Measurements from ENCODE around the gene LRRC4C.

Gene LRRC4C

DNA sequence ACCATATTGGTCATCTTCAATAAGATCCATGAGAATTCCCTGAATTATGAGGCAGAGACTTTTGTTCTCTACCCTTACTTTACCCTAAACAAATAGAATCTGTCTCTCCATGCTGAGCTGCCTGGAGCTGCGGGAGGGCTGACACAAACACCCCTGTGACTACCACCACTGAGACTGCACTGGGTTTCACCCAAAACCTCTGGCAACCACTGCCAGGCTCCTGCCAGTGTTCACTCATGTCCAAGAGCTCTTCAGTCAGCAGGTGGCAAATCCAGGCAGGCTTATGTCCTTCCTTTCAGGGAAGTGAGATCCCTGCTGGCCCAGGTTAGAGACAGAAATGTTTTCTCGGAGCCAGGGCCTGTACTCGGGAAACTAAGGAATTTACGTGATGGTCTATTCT is 1105.3 kb downstream of the LRRC4C start:
- H3K4me2 ChIP-seq (ENCODE audit: low read length): no peak overlapping the region
- H3K9ac ChIP-seq (ENCODE audit: low read length): no peak overlapping the region
- H3K4me3 ChIP-seq (ENCODE audit: low read depth, low read length): no peak overlapping the region
- H3K9me3 ChIP-seq (ENCODE audit: insufficient read depth, low read depth, low read length): no peaks in the 10 kb centered on the region
- no peak overlapping the region for H2AFZ ChIP-seq (ENCODE audit: insufficient read depth, low read length, poor library complexity)
- no peaks in the 10 kb centered on the region for H3K4me1 ChIP-seq (ENCODE audit: control insufficient read depth in 1 of 2, insufficient read depth in 2 of 2, low read length in 2 of 2)
- no CpG with 5 or more reads among the region's 4 CpGs for WGBS (ENCODE audit: extremely low coverage, insufficient coverage, insufficient read length)
- H2BK5ac ChIP-seq (ENCODE audit: low read depth, low read length, poor library complexity): no peak overlapping the region
- no peak overlapping the region for H4K12ac ChIP-seq (ENCODE audit: low read depth, low read length)
- H3K23ac ChIP-seq (ENCODE audit: low read length): no peak overlapping the region
- H4K91ac ChIP-seq (ENCODE audit: low read depth, low read length): no peak overlapping the region
- H3K36me3 ChIP-seq (ENCODE audit: control insufficient read depth in 1 of 2, insufficient read depth in 2 of 2, low read length in 2 of 2): no peaks in the 10 kb centered on the region
- no peak for DNase-seq
- no peak overlapping the region for H3K4ac ChIP-seq (ENCODE audit: low read depth, low read length)
- no peak overlapping the region for H4K8ac ChIP-seq (ENCODE audit: low read depth, low read length)
- no peak overlapping the region for H2AK5ac ChIP-seq (ENCODE audit: low read length)
- H3K79me1 ChIP-seq (ENCODE audit: low read length): no peaks in the 10 kb centered on the region
- H3K79me2 ChIP-seq (ENCODE audit: control insufficient read depth, insufficient read depth, low read length, poor library complexity): no peaks in the 10 kb centered on the region
- H3K27ac ChIP-seq (ENCODE audit: low read depth, low read length): no peak overlapping the region
- no peak overlapping the region for H3K14ac ChIP-seq (ENCODE audit: low read length)
- no peak overlapping the region for H3K18ac ChIP-seq (ENCODE audit: low read length)
- no peaks in the 10 kb centered on the region for H3K27me3 ChIP-seq (ENCODE audit: insufficient read depth, low read length)
- no peak overlapping the region for H2BK12ac ChIP-seq (ENCODE audit: low read length)
- no peak overlapping the region for H2BK120ac ChIP-seq (ENCODE audit: insufficient read depth, low read length, poor library complexity)

DNA sequence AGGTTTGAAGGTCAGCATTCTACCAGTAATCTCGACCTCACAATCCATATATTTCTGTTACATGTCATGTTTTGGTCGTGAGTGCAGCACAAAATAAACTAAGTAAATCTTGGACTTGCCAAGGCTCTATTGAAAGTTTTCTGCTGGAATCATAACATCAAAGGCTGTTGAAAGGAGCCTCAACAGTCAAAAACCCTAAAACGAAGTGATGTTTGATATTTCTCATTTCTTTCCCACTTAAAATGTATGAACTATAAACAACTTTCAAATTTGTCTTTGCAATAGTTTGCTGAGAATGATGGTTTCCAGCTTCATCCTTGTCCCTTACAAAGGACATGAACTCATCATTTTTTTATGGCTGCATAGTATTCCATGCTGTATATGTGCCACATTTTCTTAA is 1118.5 kb downstream of the LRRC4C start:
- H3K18ac ChIP-seq (ENCODE audit: low read length): no peak overlapping the region
- no peak overlapping the region for H2BK120ac ChIP-seq (ENCODE audit: insufficient read depth, low read length, poor library complexity)
- DNase-seq: no peak
- H2AK5ac ChIP-seq (ENCODE audit: low read length): no peak overlapping the region
- no peaks in the 10 kb centered on the region for H3K36me3 ChIP-seq (ENCODE audit: control insufficient read depth in 1 of 2, insufficient read depth in 2 of 2, low read length in 2 of 2)
- no peaks in the 10 kb centered on the region for H3K79me2 ChIP-seq (ENCODE audit: control insufficient read depth, insufficient read depth, low read length, poor library complexity)
- H3K9me3 ChIP-seq (ENCODE audit: insufficient read depth, low read depth, low read length): no peaks in the 10 kb centered on the region
- H3K27me3 ChIP-seq (ENCODE audit: insufficient read depth, low read length): no peaks in the 10 kb centered on the region
- no peaks in the 10 kb centered on the region for H3K79me1 ChIP-seq (ENCODE audit: low read length)
- no peak overlapping the region for H3K14ac ChIP-seq (ENCODE audit: low read length)
- H3K4ac ChIP-seq (ENCODE audit: low read depth, low read length): no peak overlapping the region
- no peak overlapping the region for H3K27ac ChIP-seq (ENCODE audit: low read depth, low read length)
- H3K23ac ChIP-seq (ENCODE audit: low read length): no peak overlapping the region
- no peak overlapping the region for H4K91ac ChIP-seq (ENCODE audit: low read depth, low read length)
- WGBS (ENCODE audit: extremely low coverage, insufficient coverage, insufficient read length): no CpG with 5 or more reads among the region's 3 CpGs
- H2BK12ac ChIP-seq (ENCODE audit: low read length): no peak overlapping the region
- no peak overlapping the region for H4K12ac ChIP-seq (ENCODE audit: low read depth, low read length)
- no peak overlapping the region for H2BK5ac ChIP-seq (ENCODE audit: low read depth, low read length, poor library complexity)
- no peak overlapping the region for H3K9ac ChIP-seq (ENCODE audit: low read length)
- no peaks in the 10 kb centered on the region for H3K4me1 ChIP-seq (ENCODE audit: control insufficient read depth in 1 of 2, insufficient read depth in 2 of 2, low read length in 2 of 2)
- H4K8ac ChIP-seq (ENCODE audit: low read depth, low read length): no peak overlapping the region
- no peak overlapping the region for H3K4me3 ChIP-seq (ENCODE audit: low read depth, low read length)
- no peak overlapping the region for H2AFZ ChIP-seq (ENCODE audit: insufficient read depth, low read length, poor library complexity)
- H3K4me2 ChIP-seq (ENCODE audit: low read length): no peak overlapping the region

DNA sequence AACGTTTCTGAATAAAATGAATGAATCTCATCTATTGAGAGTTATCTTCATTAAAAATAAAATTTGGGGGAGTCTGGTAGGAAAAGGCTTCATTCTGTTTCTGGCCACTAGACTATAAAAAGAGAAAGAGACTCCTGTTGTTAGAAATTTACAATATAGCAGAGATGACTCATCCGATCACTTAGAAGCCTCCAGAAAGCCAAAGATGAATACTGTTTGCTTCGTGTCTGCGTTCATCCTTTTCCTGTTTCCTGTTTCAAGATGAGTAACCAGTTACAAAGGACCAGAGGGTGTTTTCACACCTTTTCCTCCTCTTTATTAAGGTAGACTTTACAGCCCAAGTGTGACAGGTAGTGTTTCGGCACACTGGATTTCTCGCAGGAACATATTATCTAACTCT is 1120.7 kb downstream of the LRRC4C start:
- H3K79me2 ChIP-seq (ENCODE audit: control insufficient read depth, insufficient read depth, low read length, poor library complexity): no peaks in the 10 kb centered on the region
- H3K4ac ChIP-seq (ENCODE audit: low read depth, low read length): no peak overlapping the region
- DNase-seq: no peak
- no peak overlapping the region for H2BK12ac ChIP-seq (ENCODE audit: low read length)
- no CpG with 5 or more reads among the region's 6 CpGs for WGBS (ENCODE audit: extremely low coverage, insufficient coverage, insufficient read length)
- H3K23ac ChIP-seq (ENCODE audit: low read length): no peak overlapping the region
- H3K79me1 ChIP-seq (ENCODE audit: low read length): no peaks in the 10 kb centered on the region
- no peak overlapping the region for H3K18ac ChIP-seq (ENCODE audit: low read length)
- no peak overlapping the region for H2AK5ac ChIP-seq (ENCODE audit: low read length)
- H3K4me1 ChIP-seq (ENCODE audit: control insufficient read depth in 1 of 2, insufficient read depth in 2 of 2, low read length in 2 of 2): no peaks in the 10 kb centered on the region
- H3K14ac ChIP-seq (ENCODE audit: low read length): no peak overlapping the region
- no peak overlapping the region for H3K27ac ChIP-seq (ENCODE audit: low read depth, low read length)
- H3K9ac ChIP-seq (ENCODE audit: low read length): no peak overlapping the region
- no peak overlapping the region for H4K91ac ChIP-seq (ENCODE audit: low read depth, low read length)
- H3K4me2 ChIP-seq (ENCODE audit: low read length): no peak overlapping the region
- no peaks in the 10 kb centered on the region for H3K27me3 ChIP-seq (ENCODE audit: insufficient read depth, low read length)
- H2BK5ac ChIP-seq (ENCODE audit: low read depth, low read length, poor library complexity): no peak overlapping the region
- H3K36me3 ChIP-seq (ENCODE audit: control insufficient read depth in 1 of 2, insufficient read depth in 2 of 2, low read length in 2 of 2): no peaks in the 10 kb centered on the region
- H3K9me3 ChIP-seq (ENCODE audit: insufficient read depth, low read depth, low read length): no peaks in the 10 kb centered on the region
- no peak overlapping the region for H2BK120ac ChIP-seq (ENCODE audit: insufficient read depth, low read length, poor library complexity)
- no peak overlapping the region for H2AFZ ChIP-seq (ENCODE audit: insufficient read depth, low read length, poor library complexity)
- no peak overlapping the region for H3K4me3 ChIP-seq (ENCODE audit: low read depth, low read length)
- H4K8ac ChIP-seq (ENCODE audit: low read depth, low read length): no peak overlapping the region
- no peak overlapping the region for H4K12ac ChIP-seq (ENCODE audit: low read depth, low read length)

DNA sequence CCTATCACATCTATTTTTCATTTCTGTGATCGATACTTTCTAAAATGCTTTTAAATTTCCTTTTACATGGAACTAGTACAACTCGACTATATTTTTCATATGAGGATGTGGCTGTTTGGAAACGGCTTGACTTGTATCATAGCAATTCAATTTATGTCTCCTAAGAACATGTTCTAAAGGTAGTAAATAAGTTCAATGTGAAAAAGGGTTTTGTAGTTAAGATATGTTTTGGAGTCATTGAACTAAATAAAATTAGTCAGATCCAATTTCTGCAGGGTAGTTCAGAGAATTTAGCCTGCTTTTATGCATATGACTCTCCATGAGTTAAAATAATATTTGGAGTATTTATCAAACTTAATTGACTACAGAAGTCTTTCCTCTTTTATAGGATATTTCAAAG is 1121.4 kb downstream of the LRRC4C start:
- H3K79me2 ChIP-seq (ENCODE audit: control insufficient read depth, insufficient read depth, low read length, poor library complexity): no peaks in the 10 kb centered on the region
- H3K36me3 ChIP-seq (ENCODE audit: control insufficient read depth in 1 of 2, insufficient read depth in 2 of 2, low read length in 2 of 2): no peaks in the 10 kb centered on the region
- no peak for DNase-seq
- no CpG with 5 or more reads among the region's 3 CpGs for WGBS (ENCODE audit: extremely low coverage, insufficient coverage, insufficient read length)
- H3K4me1 ChIP-seq (ENCODE audit: control insufficient read depth in 1 of 2, insufficient read depth in 2 of 2, low read length in 2 of 2): no peaks in the 10 kb centered on the region
- H3K9ac ChIP-seq (ENCODE audit: low read length): no peak overlapping the region
- no peaks in the 10 kb centered on the region for H3K9me3 ChIP-seq (ENCODE audit: insufficient read depth, low read depth, low read length)
- no peak overlapping the region for H2BK120ac ChIP-seq (ENCODE audit: insufficient read depth, low read length, poor library complexity)
- no peak overlapping the region for H2AK5ac ChIP-seq (ENCODE audit: low read length)
- H2BK5ac ChIP-seq (ENCODE audit: low read depth, low read length, poor library complexity): no peak overlapping the region
- H3K14ac ChIP-seq (ENCODE audit: low read length): no peak overlapping the region
- H3K27ac ChIP-seq (ENCODE audit: low read depth, low read length): no peak overlapping the region
- H3K27me3 ChIP-seq (ENCODE audit: insufficient read depth, low read length): no peaks in the 10 kb centered on the region
- no peak overlapping the region for H4K12ac ChIP-seq (ENCODE audit: low read depth, low read length)
- no peak overlapping the region for H3K4me2 ChIP-seq (ENCODE audit: low read length)
- H3K79me1 ChIP-seq (ENCODE audit: low read length): no peaks in the 10 kb centered on the region
- no peak overlapping the region for H3K23ac ChIP-seq (ENCODE audit: low read length)
- H3K4me3 ChIP-seq (ENCODE audit: low read depth, low read length): no peak overlapping the region
- H3K18ac ChIP-seq (ENCODE audit: low read length): no peak overlapping the region
- no peak overlapping the region for H2AFZ ChIP-seq (ENCODE audit: insufficient read depth, low read length, poor library complexity)
- H4K8ac ChIP-seq (ENCODE audit: low read depth, low read length): no peak overlapping the region
- no peak overlapping the region for H3K4ac ChIP-seq (ENCODE audit: low read depth, low read length)
- no peak overlapping the region for H4K91ac ChIP-seq (ENCODE audit: low read depth, low read length)
- H2BK12ac ChIP-seq (ENCODE audit: low read length): no peak overlapping the region
